IMR-90 (cell line): ENCODE data around the gene LINS1. TPM values are rescaled to one million over a fixed set of nuclear protein-coding genes. Genes with fewer than 3 reads are reported as not detected.

Source experiments
- ATAC-seq: fragments of 200-7000 bp; cut with Tn5 transposase; 2 replicates; pipeline ENCODE4 v1.9.1; 2020; ENCODE audit warnings: low read depth, mild to moderate bottlenecking, moderate library complexity
- BruUV-seq: library from RNA; stranded (reverse); fragments of 400-500 nt; replicated peaks from 2 replicates; lab custom pipeline; 2021; lab: Mats Ljungman, UMichigan
- CTCF ChIA-PET: fragments of 300-600 bp; formaldehyde crosslinking; extraction: SDS; loops from one replicate; lab custom pipeline; 2021; ENCODE audit warnings: antibody characterized with exemption; lab: Yijun Ruan, JAX
- POLR2A ChIA-PET: fragments of 300-600 bp; sonication (Branson Sonifier 250); formaldehyde crosslinking; loops from one replicate; lab custom pipeline; 2022; ENCODE audit warnings: antibody characterized with exemption; ENCODE audit not compliant: unreplicated experiment; lab: Charles Lee
- DNase-seq: peaks from one replicate; pipeline ENCODE4 v3.0.0; 2013
- H2AFZ ChIP-seq: replicated peaks from 2 replicates; pipeline ENCODE3; 2013; ENCODE audit warnings: low read length, mild to moderate bottlenecking; ENCODE audit not compliant: poor library complexity
- H2AK5ac ChIP-seq: 2 replicates; pipeline ENCODE4 v1.6.1; 2013; ENCODE audit warnings: low read depth, low read length, inconsistent platforms
- H2AK9ac ChIP-seq: replicated peaks from 2 replicates; pipeline ENCODE3; 2013; ENCODE audit warnings: mild to moderate bottlenecking, low read depth, low read length, moderate library complexity; ENCODE audit not compliant: poor library complexity
- H2BK120ac ChIP-seq: 2 replicates; pipeline ENCODE4 v1.6.1; 2013; ENCODE audit warnings: low read depth, low read length, inconsistent platforms
- H2BK15ac ChIP-seq: 3 replicates; pipeline ENCODE4 v1.6.1; 2013; ENCODE audit warnings: low read depth, low read length, inconsistent platforms
- H2BK20ac ChIP-seq: 2 replicates; pipeline ENCODE4 v1.6.1; 2013; ENCODE audit warnings: low read depth, mild to moderate bottlenecking, inconsistent platforms, low read length, moderate library complexity
- H2BK5ac ChIP-seq: 2 replicates; pipeline ENCODE4 v1.6.1; 2013; ENCODE audit warnings: mild to moderate bottlenecking, low read depth, low read length, inconsistent platforms; ENCODE audit not compliant: poor library complexity, severe bottlenecking
- H3K14ac ChIP-seq: replicated peaks from 2 replicates; pipeline ENCODE4 v1.6.1; 2013; ENCODE audit warnings: low read depth, low read length, inconsistent platforms
- H3K18ac ChIP-seq: 2 replicates; pipeline ENCODE4 v1.6.1; 2013; ENCODE audit warnings: low read depth, low read length, control low read depth
- H3K23ac ChIP-seq: 2 replicates; pipeline ENCODE4 v1.6.1; 2013; ENCODE audit warnings: low read depth, low read length, inconsistent platforms
- H3K27ac ChIP-seq: 2 replicates; pipeline ENCODE4 v1.5.1; 2013; ENCODE audit warnings: mild to moderate bottlenecking, control low read depth, low read length; ENCODE audit not compliant: insufficient read depth
- H3K27me3 ChIP-seq: 2 replicates; pipeline ENCODE4 v1.6.1; 2013; ENCODE audit warnings: low read length; ENCODE audit not compliant: control insufficient read depth, insufficient read depth
- H3K36me3 ChIP-seq: 2 replicates; pipeline ENCODE4 v1.6.1; 2013; ENCODE audit warnings: low read length, mixed read lengths; ENCODE audit not compliant: control insufficient read depth, insufficient read depth
- H3K4ac ChIP-seq: 2 replicates; pipeline ENCODE4 v1.6.1; 2013; ENCODE audit warnings: low read depth, low read length, inconsistent platforms
- H3K4me1 ChIP-seq: 2 replicates; pipeline ENCODE4 v1.6.1; 2013; ENCODE audit warnings: low read length, mixed read lengths; ENCODE audit not compliant: control insufficient read depth, insufficient read depth
- H3K4me2 ChIP-seq: 2 replicates; pipeline ENCODE4 v1.6.1; 2013; ENCODE audit warnings: low read depth, mild to moderate bottlenecking, control low read depth, low read length, moderate library complexity
- H3K4me3 ChIP-seq: 2 replicates; pipeline ENCODE4 v1.5.1; 2013; ENCODE audit warnings: low read depth, mild to moderate bottlenecking, control low read depth, low read length, moderate library complexity; ENCODE audit not compliant: insufficient read depth
- H3K56ac ChIP-seq: 2 replicates; pipeline ENCODE4 v1.6.1; 2013; ENCODE audit warnings: low read length, inconsistent platforms; ENCODE audit not compliant: insufficient read depth; ENCODE audit errors: extremely low read depth
- H3K79me1 ChIP-seq, 2 experiments: 2 replicates each; pipeline ENCODE4 v1.6.1; 2013; ENCODE audit warnings: low read length in 2 of 2, inconsistent platforms in 1 of 2, low read depth in 1 of 2
- H3K9ac ChIP-seq: 2 replicates; pipeline ENCODE4 v1.6.1; 2013; ENCODE audit warnings: low read depth, low read length, control low read depth
- H3K9me1 ChIP-seq: 2 replicates; pipeline ENCODE4 v1.6.1; 2013; ENCODE audit warnings: low read length, inconsistent platforms; ENCODE audit not compliant: insufficient read depth
- H3K9me3 ChIP-seq: 2 replicates; pipeline ENCODE4 v1.6.1; 2013; ENCODE audit warnings: low read length; ENCODE audit not compliant: control insufficient read depth, insufficient read depth
- H4K20me1 ChIP-seq: 2 replicates; pipeline ENCODE4 v1.6.1; 2013; ENCODE audit warnings: low read length, inconsistent platforms; ENCODE audit not compliant: insufficient read depth
- H4K5ac ChIP-seq: 2 replicates; pipeline ENCODE4 v1.6.1; 2013; ENCODE audit warnings: mild to moderate bottlenecking, low read depth, low read length, control low read depth
- H4K8ac ChIP-seq, 2 experiments: 2 replicates each; pipeline ENCODE4 v1.6.1; 2013; ENCODE audit warnings: low read depth in 2 of 2, low read length in 2 of 2, control low read depth in 1 of 2, inconsistent platforms in 1 of 2
- H4K91ac ChIP-seq: 2 replicates; pipeline ENCODE4 v1.6.1; 2013; ENCODE audit warnings: low read depth, low read length, inconsistent platforms; ENCODE audit not compliant: insufficient read depth
- BHLHE40 ChIP-seq: fragments of 150-350 bp; IDR thresholded peaks from 2 replicates; pipeline ENCODE4 v1.6.1; 2016; ENCODE audit warnings: mild to moderate bottlenecking, low read depth, low read length
- CEBPB ChIP-seq: IDR thresholded peaks from 2 replicates; pipeline ENCODE4 v1.6.1; 2012; ENCODE audit warnings: low read depth, low read length, improper control_type of control experiment
- CTCF ChIP-seq: conservative IDR thresholded peaks from 2 replicates; pipeline ENCODE4 v1.5.1; 2012; ENCODE audit warnings: mild to moderate bottlenecking, low read depth, low read length, improper control_type of control experiment
- POLR2A ChIP-seq: IDR thresholded peaks from 2 replicates; pipeline ENCODE4 v1.6.1; 2012; ENCODE audit warnings: mild to moderate bottlenecking, low read depth, low read length
- RAD21 ChIP-seq: IDR thresholded peaks from 2 replicates; pipeline ENCODE4 v1.6.1; 2012; ENCODE audit warnings: low read length, improper control_type of control experiment
- RCOR1 ChIP-seq: IDR thresholded peaks from 2 replicates; pipeline ENCODE4 v1.6.1; 2012; ENCODE audit warnings: mild to moderate bottlenecking, low read length, improper control_type of control experiment; ENCODE audit not compliant: insufficient replicate concordance
- RFX5 ChIP-seq: IDR thresholded peaks from 2 replicates; pipeline ENCODE4 v1.8.0; 2012; ENCODE audit warnings: low read depth, mild to moderate bottlenecking, low read length, moderate library complexity
- SMC3 ChIP-seq: fragments of 150-350 bp; IDR thresholded peaks from 2 replicates; pipeline ENCODE4 v1.6.1; 2016; ENCODE audit warnings: low read depth, mild to moderate bottlenecking, antibody characterized with exemption, low read length, moderate library complexity
- dilution Hi-C: fragments of 300-500 bp; cut with HindIII; formaldehyde crosslinking; loops from one replicate; pipeline ENCODE4 v1.14.3; 2018; ENCODE audit warnings: low sequenced_read_pairs; ENCODE audit not compliant: unreplicated experiment
- in situ Hi-C: fragments of 300-500 bp; cut with MboI; formaldehyde crosslinking; loops from 3 replicates; pipeline ENCODE4 v1.14.3; 2019; ENCODE audit warnings: low sequenced_read_pairs, inconsistent platforms, mixed read lengths
- intact Hi-C: fragments of 100-400 bp; cut with micrococcal nuclease; formaldehyde crosslinking; loops from 2 replicates; pipeline ENCODE4 v1.10.0; 2022
- polyA plus RNA-seq, 3 experiments: library from polyadenylated mRNA; depleted of rRNA; stranded (reverse); fragments of >200 nt; gene quantifications; 2 replicates each; pipeline ENCODE4 v1.2.3, GENCODE V29; 2012; ENCODE audit warnings: low replicate concordance in 1 of 3
- total RNA-seq: library from RNA; depleted of rRNA; stranded (reverse); fragments of >200 nt; gene quantifications from 2 replicates; pipeline ENCODE4 v1.2.3, GENCODE V29; 2012
- TF ChIP-seq, protein P1 (sequence below): fragments of 150-350 bp; IDR thresholded peaks from 2 replicates; pipeline ENCODE4 v1.6.1; 2017; ENCODE audit warnings: mild to moderate bottlenecking, antibody characterized with exemption, low read length, low read depth

LINS1 gene
- total and polyA plus RNA-seq, 2 of the 4 experiments (the other 2 are of a cell fraction): 6.9 to 10.6 TPM

DNA sequence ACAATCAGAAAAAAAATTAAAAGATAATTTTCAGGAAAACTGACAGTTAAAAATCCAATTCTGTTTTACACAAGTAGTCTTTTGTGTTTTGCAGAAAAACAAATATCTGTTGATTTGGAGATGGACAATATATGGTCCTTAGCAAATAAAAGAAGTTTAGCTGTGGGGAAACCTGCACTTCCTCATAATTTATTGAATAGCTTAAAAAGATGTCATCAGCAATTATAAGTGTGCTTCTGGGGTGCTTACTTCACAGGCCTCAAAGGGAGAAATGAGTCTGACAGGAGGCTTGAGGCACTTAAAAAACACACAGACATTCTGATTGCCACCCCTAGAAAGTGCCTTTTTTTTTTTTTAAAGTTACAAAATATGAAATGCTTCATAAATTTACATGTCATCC lies 41.7 kb downstream of the LINS1 start:
- DNase-seq (no peak), ATAC-seq (no peak)
- Histone ChIP-seq H3K9ac (no peak overlapping the region), H3K56ac (no peak overlapping the region), H3K4me1 (no peaks in the 10 kb centered on the region), H3K14ac (no peak overlapping the region), H3K4me3 (no peak overlapping the region), H2AK5ac (no peak overlapping the region), H3K23ac (no peak overlapping the region), H4K5ac (no peak overlapping the region), H3K4me2 (no peak overlapping the region), H3K79me1 (no peaks in the 10 kb centered on the region), H2AK9ac (no peak overlapping the region), H3K4ac (no peak overlapping the region), H2BK15ac (no peak overlapping the region), H3K27me3 (no peaks in the 10 kb centered on the region), H4K20me1 (no peaks in the 10 kb centered on the region), H3K36me3 (no peaks in the 10 kb centered on the region), H2BK5ac (no peak overlapping the region), H2AFZ (no peak overlapping the region), H3K18ac (no peak overlapping the region), H4K91ac (no peak overlapping the region), H3K27ac (no peak overlapping the region), H2BK20ac (no peak overlapping the region), H3K9me3 (0 out of 2 replicates have a peak, but pooled peaks cover 1% of the 10 kb centered on the region), H4K8ac (no peak overlapping the region), H3K9me1 (no peaks in the 10 kb centered on the region), H2BK120ac (no peak overlapping the region)
- ChIA-PET CTCF (no interaction called here), POLR2A (no interaction called here)
- dilution Hi-C loops: no loop called here
- TF ChIP-seq BHLHE40 (no peak), CEBPB (no peak), RFX5 (no peak), RCOR1 (no peak), SMC3 (no peak), POLR2A (no peak), CTCF (no peak), RAD21 (no peak)
- TF ChIP-seq, protein P1, sequence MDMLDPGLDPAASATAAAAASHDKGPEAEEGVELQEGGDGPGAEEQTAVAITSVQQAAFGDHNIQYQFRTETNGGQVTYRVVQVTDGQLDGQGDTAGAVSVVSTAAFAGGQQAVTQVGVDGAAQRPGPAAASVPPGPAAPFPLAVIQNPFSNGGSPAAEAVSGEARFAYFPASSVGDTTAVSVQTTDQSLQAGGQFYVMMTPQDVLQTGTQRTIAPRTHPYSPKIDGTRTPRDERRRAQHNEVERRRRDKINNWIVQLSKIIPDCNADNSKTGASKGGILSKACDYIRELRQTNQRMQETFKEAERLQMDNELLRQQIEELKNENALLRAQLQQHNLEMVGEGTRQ: no peak
- in situ Hi-C loops: loop anchor here (10.0 kb wide), 1 partner anchor 626 kb away; no protein-coding TSS in a partner anchor
- intact Hi-C loops: no loop called here
- no TSS peak for BruUV-seq
